LHCN-M2 (cell line): ENCODE measurements around the gene IL17RC. TPM values are rescaled to one million over a fixed set of nuclear protein-coding genes. Genes with fewer than 3 reads are reported as not detected.
"Not testable (repeated sequence)": the region's sequence is repeated elsewhere in the genome, so short reads cannot be mapped to it uniquely, and the experiment has no call there.

Experiments
- DNase-seq: peaks from one replicate; pipeline ENCODE4 v3.0.0-alpha.2; 2012; ENCODE audit warnings: low read depth
- total RNA-seq: library from RNA; depleted of rRNA; stranded (reverse); fragments of >200 nt; gene quantifications from 2 replicates; pipeline ENCODE4 v1.2.3, GENCODE V29; 2014

The IL17RC gene
- total RNA-seq, 1 experiment from 2014 or later: 30.1 TPM

- no peak for DNase-seq
Measured at GRCh38 chr3:9914559-9915253, 2.2 kb upstream of the IL17RC start.

- peak; percentile 65 for DNase-seq
Measured at GRCh38 chr3:9915254-9916141, 1.4 kb upstream of the IL17RC start.

- DNase-seq: peak; percentile 59
Measured at GRCh38 chr3:9916346-9916733, 558 bp upstream of the IL17RC start.

GRCh38 chr3:9917820-9918219 is 922 bp downstream of the IL17RC start:
- no peak for DNase-seq

- no peak for DNase-seq
Measured at GRCh38 chr3:9918261-9919038, 1.6 kb downstream of the IL17RC start.

- no peak for DNase-seq
Measured at GRCh38 chr3:9928158-9928557, 11.3 kb downstream of the IL17RC start.

- DNase-seq: no peak
Measured at GRCh38 chr3:9930804-9931418, 14.0 kb downstream of the IL17RC start.

GRCh38 chr3:9932535-9932842 is 15.6 kb downstream of the IL17RC start:
- no peak for DNase-seq

GRCh38 chr3:9932843-9933560 is 16.1 kb downstream of the IL17RC start:
- peak; percentile 65 for DNase-seq

- peak; percentile 84 for DNase-seq
Measured at GRCh38 chr3:9933561-9934234, 16.8 kb downstream of the IL17RC start, which contains the start of gene CRELD1. TSS of gene CRELD1 (plus strand) at chr3:9933834. CDS start at chr3:9934439, 605 bp downstream.

- DNase-seq: no peak
Measured at GRCh38 chr3:9934235-9934621, 17.3 kb downstream of the IL17RC start.

GRCh38 chr3:9934993-9935392 is 18.1 kb downstream of the IL17RC start:
- no peak for DNase-seq

- no peak for DNase-seq
Measured at GRCh38 chr3:9935966-9936510, 19.1 kb downstream of the IL17RC start.

- no peak for DNase-seq
Measured at GRCh38 chr3:9937486-9938238, 20.8 kb downstream of the IL17RC start.

GRCh38 chr3:9938966-9939365 is 22.1 kb downstream of the IL17RC start:
- DNase-seq: no peak

- DNase-seq: not testable (repeated sequence)
Measured at GRCh38 chr3:9939906-9940305, 23.0 kb downstream of the IL17RC start.

GRCh38 chr3:9940746-9941145 is 23.8 kb downstream of the IL17RC start:
- no peak for DNase-seq

- no peak for DNase-seq
Measured at GRCh38 chr3:9942164-9942563, 25.3 kb downstream of the IL17RC start.

GRCh38 chr3:9942934-9943690 is 26.2 kb downstream of the IL17RC start:
- no peak for DNase-seq
